Glutamatergic neuron (in vitro differentiated cells): ENCODE results near the gene MTFR2. TPM values are rescaled to one million over a fixed set of nuclear protein-coding genes. Genes with fewer than 3 reads are reported as not detected.

Experiments used
- DNase-seq: peaks from one replicate; pipeline ENCODE4 v3.0.0; 2022
- H3K27ac Mint-ChIP-seq: one replicate; pipeline ENCODE4 v1.8.0; 2020; ENCODE audit warnings: mild to moderate bottlenecking, mixed read lengths, inconsistent platforms; ENCODE audit not compliant: unreplicated experiment
- H3K27me3 Mint-ChIP-seq: one replicate; pipeline ENCODE4 v1.8.0; 2020; ENCODE audit warnings: mild to moderate bottlenecking, moderate library complexity, mixed read lengths, inconsistent platforms; ENCODE audit not compliant: unreplicated experiment
- H3K36me3 Mint-ChIP-seq: one replicate; pipeline ENCODE4 v1.8.0; 2020; ENCODE audit warnings: mild to moderate bottlenecking, mixed read lengths, inconsistent platforms; ENCODE audit not compliant: unreplicated experiment
- H3K4me1 Mint-ChIP-seq: one replicate; pipeline ENCODE4 v1.8.0; 2020; ENCODE audit warnings: mild to moderate bottlenecking, low read depth, mixed read lengths, inconsistent platforms; ENCODE audit not compliant: unreplicated experiment
- H3K4me3 Mint-ChIP-seq: one replicate; pipeline ENCODE4 v1.8.0; 2020; ENCODE audit warnings: mild to moderate bottlenecking, mixed read lengths, inconsistent platforms; ENCODE audit not compliant: unreplicated experiment
- H3K9me3 Mint-ChIP-seq: one replicate; pipeline ENCODE4 v1.8.0; 2020; ENCODE audit warnings: mild to moderate bottlenecking, moderate library complexity, mixed read lengths, inconsistent platforms; ENCODE audit not compliant: unreplicated experiment
- total RNA-seq: library from RNA; stranded (reverse); fragmentation: NEBNext Ultra II Directional; extraction: Animal tissue kit (Norgen Biotek cat#: 25700); gene quantifications from one replicate; pipeline ENCODE4 v1.2.1, GENCODE V29; 2021; ENCODE audit not compliant: unreplicated experiment
- TF ChIP-seq, protein P1 (sequence below): fragments of 200-600 bp; sonication (generic); IDR thresholded peaks from one replicate; pipeline ENCODE4 v1.5.0; 2021; ENCODE audit not compliant: partially characterized antibody, unreplicated experiment

MTFR2 gene
- total RNA-seq, 1 donor from 2014 or later, result 1.9 TPM

DNA sequence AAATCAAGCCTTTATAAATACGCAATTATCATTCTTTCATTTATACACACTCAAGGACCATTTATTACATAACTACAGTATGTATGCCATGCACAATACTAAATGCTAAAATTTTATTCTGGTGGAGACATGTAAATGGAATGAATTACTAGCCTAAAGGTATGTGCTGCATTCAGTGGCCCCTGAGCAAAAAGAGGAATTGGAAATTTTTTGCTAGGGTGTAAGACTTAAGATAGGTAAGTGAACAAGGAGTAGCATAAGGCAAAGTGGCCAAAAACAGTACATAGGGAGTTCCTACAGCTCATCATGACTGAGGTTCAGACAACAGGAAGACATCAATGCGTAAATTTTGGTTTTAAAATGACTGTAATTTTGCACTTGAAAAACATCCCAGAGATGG lies 2.3 kb upstream of the MTFR2 start:
- Mint-ChIP-seq H3K27ac (no peak overlapping the region), H3K36me3 (no peaks in the 10 kb centered on the region), H3K27me3 (no peaks in the 10 kb centered on the region), H3K9me3 (peaks cover 7% of the 10 kb centered on the region), H3K4me3 (no peak overlapping the region), H3K4me1 (peaks cover 13% of the 10 kb centered on the region)
- TF ChIP-seq, protein P1, sequence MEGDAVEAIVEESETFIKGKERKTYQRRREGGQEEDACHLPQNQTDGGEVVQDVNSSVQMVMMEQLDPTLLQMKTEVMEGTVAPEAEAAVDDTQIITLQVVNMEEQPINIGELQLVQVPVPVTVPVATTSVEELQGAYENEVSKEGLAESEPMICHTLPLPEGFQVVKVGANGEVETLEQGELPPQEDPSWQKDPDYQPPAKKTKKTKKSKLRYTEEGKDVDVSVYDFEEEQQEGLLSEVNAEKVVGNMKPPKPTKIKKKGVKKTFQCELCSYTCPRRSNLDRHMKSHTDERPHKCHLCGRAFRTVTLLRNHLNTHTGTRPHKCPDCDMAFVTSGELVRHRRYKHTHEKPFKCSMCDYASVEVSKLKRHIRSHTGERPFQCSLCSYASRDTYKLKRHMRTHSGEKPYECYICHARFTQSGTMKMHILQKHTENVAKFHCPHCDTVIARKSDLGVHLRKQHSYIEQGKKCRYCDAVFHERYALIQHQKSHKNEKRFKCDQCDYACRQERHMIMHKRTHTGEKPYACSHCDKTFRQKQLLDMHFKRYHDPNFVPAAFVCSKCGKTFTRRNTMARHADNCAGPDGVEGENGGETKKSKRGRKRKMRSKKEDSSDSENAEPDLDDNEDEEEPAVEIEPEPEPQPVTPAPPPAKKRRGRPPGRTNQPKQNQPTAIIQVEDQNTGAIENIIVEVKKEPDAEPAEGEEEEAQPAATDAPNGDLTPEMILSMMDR, result no peak
- DNase-seq, result no peak

DNA sequence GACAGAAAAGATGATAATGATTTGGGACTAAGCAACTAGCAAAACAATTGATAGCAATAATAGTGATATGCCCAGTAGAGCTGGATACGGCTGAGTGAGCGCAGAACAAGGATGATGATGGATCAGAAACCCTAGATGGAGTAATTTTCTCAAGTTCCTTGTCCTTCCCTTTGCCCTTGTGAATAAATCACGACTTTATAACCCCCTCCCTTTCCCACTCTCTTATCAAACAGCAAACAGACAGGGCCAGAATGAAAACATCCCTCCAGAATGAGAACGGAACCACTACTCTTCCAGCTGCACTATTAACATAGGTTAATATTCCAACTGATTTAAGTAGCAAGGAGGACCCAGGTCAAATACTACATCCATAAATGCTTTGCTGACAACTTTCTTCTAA lies 1.3 kb upstream of the MTFR2 start:
- TF ChIP-seq, protein P1, result no peak
- Mint-ChIP-seq H3K27ac (no peak overlapping the region), H3K9me3 (peaks cover 7% of the 10 kb centered on the region), H3K27me3 (no peaks in the 10 kb centered on the region), H3K4me3 (peak overlapping the region; percentile 99), H3K36me3 (no peaks in the 10 kb centered on the region), H3K4me1 (peaks cover 13% of the 10 kb centered on the region)
- DNase-seq, result no peak

DNA sequence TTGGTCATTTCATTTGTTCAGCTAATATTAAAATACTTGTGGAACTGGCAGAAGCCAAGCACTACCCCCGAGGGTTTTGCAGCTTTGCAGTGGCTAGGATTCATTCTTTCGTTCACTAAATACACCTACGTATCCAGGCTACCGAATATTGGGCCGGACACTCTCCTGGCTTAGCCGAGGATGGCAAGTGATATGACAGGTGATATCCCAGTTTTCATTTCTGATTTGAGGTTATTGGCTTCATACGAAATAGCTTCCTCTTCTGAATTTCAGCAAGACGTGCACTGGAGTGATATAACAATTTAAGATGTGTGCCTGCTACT lies 536 bp upstream of the MTFR2 start:
- TF ChIP-seq, protein P1, result no peak
- Mint-ChIP-seq H3K4me1 (peaks cover 13% of the 10 kb centered on the region), H3K9me3 (peaks cover 7% of the 10 kb centered on the region), H3K27me3 (no peaks in the 10 kb centered on the region), H3K36me3 (no peaks in the 10 kb centered on the region), H3K4me3 (peak overlapping the region; percentile 99), H3K27ac (no peak overlapping the region)
- DNase-seq, result no peak

DNA sequence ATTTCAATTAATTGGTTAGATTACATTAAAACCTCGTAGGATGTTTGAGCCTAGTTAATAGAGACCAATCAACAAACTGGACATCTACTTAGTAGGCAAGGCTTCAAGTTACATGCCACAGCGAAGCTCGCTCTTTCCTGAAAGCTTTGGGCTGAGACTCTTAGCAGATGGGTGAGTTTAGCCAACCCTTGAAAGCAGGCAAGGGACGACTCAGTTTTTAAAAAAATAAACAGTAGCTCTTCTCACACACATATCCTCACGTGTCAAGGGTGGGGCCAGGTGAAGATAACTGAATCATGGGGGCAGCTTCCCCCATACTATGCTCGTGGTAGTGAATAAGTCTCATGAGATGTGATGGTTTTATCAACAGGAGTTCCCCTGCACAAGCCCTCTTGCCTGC lies 775 bp downstream of the MTFR2 start:
- Mint-ChIP-seq H3K27me3 (no peaks in the 10 kb centered on the region), H3K4me3 (peak overlapping the region; percentile 99), H3K4me1 (peaks cover 13% of the 10 kb centered on the region), H3K36me3 (no peaks in the 10 kb centered on the region), H3K9me3 (peaks cover 6% of the 10 kb centered on the region), H3K27ac (no peak overlapping the region)
- no peak for DNase-seq
- TF ChIP-seq, protein P1, result no peak

DNA sequence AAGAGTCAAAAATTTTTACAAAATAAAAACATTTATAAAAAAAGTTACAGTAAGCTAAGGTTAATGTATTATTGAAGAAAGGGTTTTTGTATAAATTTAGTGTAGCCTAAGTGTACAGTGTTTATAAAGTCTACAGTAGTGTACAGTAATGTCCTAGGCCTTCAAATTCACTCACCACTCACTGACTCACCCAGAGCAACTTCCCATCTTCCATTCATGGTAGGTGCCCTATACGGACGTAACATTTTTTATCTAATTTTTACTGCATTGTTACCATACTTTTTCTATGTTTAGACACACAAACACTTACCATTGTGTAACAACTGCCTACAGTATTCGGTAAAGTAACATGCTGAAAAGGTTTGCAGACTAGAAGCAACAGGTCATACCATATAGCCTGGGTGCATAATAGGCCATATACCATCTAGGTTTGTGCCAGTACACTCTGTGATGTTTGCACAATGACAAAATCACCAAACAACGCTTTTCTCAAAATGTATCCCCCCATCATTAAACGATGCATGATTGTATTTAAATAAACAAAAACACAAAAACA lies 6.0 kb downstream of the MTFR2 start:
- Mint-ChIP-seq H3K9me3 (no peaks in the 10 kb centered on the region), H3K27ac (no peak overlapping the region)
- DNase-seq, result no peak

More for the DNA sequence above, 6.0 kb downstream of the MTFR2 start:
- Mint-ChIP-seq H3K27me3 (no peaks in the 10 kb centered on the region), H3K4me3 (no peak overlapping the region), H3K36me3 (no peaks in the 10 kb centered on the region), H3K4me1 (peaks cover 2% of the 10 kb centered on the region)
- TF ChIP-seq, protein P1, result no peak
